GM10266 (cell line): ENCODE data around the gene MT1A.

Experiments used
- DNase-seq: peaks from one replicate; pipeline ENCODE4 v3.0.0; 2012; ENCODE audit errors: extremely low spot score
- CTCF ChIP-seq: IDR thresholded peaks from 2 replicates; pipeline ENCODE4 v1.5.1; 2012; ENCODE audit warnings: mild to moderate bottlenecking, low read depth; ENCODE audit not compliant: control insufficient read depth, insufficient read depth; ENCODE audit errors: missing control alignments

MT1A gene

DNA sequence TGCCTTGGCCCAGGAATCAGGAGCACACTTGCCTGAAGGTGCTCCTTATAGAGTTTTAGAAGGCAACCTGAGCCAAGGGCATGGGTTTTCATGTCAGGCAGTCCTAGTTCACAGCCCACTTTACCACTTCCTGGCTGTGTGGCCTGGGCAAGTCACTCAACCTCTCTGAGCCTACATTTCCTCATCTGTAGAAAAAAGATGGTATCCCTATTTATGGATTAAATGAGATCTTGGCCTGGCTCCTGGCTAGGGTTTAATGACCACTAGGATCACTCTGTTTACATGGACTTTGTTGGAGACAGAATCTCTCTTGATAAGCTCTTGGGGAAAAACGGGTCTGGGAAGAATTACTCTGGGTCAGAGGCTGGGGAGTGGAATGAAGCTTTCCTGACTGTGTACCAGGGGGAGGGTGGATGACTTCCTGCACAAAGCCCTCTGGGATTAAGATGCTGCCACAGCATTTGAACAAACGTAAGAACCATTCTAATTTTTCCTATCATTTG, 27.8 kb upstream of the MT1A start:
- no peak for TF ChIP-seq CTCF

GRCh38 chr16:56611281-56611833, 27.1 kb upstream of the MT1A start:
- no peak for TF ChIP-seq CTCF
- no peak for DNase-seq

More for the DNA sequence above, 27.8 kb upstream of the MT1A start:
- no peak for DNase-seq

GRCh38 chr16:56613706-56614105, 24.8 kb upstream of the MT1A start:
- DNase-seq: no peak
- TF ChIP-seq CTCF: no peak

GRCh38 chr16:56614549-56614991, 23.9 kb upstream of the MT1A start:
- no peak for DNase-seq
- TF ChIP-seq CTCF: no peak

- TF ChIP-seq CTCF: no peak
- no peak for DNase-seq
Observed at GRCh38 chr16:56615353-56615752, 23.1 kb upstream of the MT1A start.

GRCh38 chr16:56616608-56617211, 21.8 kb upstream of the MT1A start:
- no peak for TF ChIP-seq CTCF
- DNase-seq: no peak

GRCh38 chr16:56617212-56618085, 21.0 kb upstream of the MT1A start:
- DNase-seq: no peak
- no peak for TF ChIP-seq CTCF
